Activated CD4-positive, CD25-positive, alpha-beta regulatory T cell treated with anti-CD3 and anti-CD28 coated beads, Interleukin-2, amount 50 U/mL, for 72 hours (primary cell): ENCODE data around the gene TSPAN18.
A peak's percentile ranks its signal among the peaks of the same experiment; 100 is the strongest.

ENCODE experiments used
- DNase-seq: peaks from one replicate; pipeline ENCODE4 v3.0.0; 2021

Gene TSPAN18

DNA sequence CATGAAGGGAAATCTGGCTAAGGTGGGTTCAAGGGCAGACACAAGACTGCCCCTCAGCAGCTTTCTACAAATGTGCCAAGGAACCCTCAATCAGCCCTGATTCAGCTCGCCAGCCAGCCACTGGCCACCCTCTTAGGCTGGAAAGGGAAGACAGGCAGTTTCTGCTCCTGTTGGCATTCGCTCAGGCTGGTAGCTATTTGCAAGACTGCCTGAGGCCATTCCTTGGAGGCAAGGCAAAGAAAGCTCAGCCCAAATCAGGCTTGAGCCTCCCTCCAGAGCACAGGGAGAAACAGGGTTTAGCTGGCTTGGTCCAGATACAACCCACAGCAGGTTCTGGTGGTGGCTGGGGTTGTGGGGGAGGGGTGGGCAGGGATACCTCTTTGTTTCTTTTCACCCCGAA lies 204.7 kb downstream of the TSPAN18 start:
- DNase-seq = no peak

DNA sequence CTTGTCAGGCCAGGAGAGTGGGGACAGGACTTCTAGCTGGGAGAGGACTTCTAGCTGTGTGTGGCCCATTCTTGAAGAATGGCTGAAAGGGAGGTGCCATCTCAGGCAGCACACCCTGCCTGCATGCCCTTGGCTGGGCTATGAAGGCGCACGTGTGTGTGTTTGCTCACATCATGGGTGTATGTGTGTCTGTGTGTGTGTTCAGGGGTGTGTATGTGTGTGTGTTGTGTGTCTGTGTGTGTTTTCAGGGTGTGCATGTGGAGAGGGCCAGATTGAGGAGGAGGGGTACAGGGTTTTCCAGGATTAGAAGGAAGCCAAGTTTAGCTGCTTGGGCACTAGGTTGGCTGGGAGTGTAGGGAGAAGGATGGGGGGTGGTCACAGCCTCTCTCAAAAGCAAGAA lies 207.3 kb downstream of the TSPAN18 start:
- DNase-seq = no peak

DNA sequence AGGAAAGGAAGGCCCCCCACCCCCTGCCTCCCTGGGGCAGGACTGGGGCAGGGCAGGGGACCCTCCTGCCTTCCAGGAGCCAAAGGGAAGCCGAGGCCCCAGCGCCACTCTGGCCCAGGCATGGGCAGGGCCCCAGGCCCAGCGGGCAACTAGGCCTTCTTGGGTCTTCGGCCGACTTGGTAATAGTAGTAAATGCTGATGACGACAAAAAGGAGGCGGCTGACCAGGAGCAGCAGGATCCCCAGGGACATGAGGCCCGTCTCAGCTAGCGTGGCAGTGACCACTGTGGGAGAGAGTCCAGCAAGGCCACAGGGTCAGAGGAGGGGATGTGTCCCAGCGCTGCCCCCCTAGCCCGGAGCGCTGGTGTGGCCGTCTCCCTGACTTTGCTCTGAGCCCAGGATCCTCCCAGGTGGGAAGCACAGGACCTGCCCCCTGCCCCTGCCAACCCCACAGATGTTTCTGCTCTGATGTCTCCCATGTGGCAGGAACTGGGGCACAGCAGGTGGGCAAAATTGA lies 208.0 kb downstream of the TSPAN18 start:
- DNase-seq = no peak

DNA sequence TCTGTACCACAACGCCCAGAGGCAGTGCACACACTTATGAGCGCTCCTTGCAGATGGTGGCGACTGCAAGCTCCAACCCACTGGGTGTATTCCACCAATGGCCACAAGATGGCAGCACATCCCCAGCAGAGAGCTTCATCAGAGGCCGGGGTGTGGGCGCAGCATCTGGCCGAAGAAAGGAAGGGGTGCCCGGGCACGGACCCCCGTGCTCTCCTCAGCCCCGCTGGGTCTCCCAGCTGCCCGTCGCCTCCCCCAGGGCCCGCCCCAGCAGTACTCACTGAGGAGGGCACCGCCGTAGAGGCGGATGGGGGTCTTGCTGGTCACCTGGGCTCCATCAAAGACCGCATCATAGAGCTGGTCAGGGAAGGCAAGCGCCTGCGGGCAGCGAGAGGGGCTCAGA lies 209.8 kb downstream of the TSPAN18 start:
- peak; percentile 89 for DNase-seq

DNA sequence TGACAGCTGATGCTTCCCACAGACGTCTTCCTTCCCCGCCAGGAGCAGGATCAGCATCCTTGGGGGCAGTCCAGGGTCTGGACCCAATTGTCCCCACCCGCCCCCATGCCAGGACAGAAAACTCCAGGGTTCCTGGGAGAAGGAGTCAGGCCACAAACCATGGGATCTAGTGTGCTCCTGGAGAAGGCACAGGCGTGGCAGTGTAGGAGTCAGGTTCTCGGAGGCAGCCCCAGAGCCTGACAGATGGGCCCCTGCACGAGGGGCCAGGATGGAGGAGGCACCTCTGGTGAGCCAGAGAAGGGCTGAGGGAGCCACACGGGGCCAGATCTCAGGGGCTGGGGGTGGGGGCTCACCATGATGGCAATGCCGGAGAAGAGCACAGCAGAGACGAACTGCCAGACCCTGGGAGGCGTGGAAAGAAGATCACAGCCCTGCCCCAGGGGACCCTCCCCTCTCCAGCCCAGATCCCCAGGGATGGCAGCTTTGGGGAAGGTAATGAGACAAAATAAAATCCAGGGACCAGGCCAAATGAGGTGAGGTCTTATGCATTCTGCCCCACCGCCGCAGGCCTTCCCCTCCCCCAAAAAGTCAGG lies 210.3 kb downstream of the TSPAN18 start:
- no peak for DNase-seq

DNA sequence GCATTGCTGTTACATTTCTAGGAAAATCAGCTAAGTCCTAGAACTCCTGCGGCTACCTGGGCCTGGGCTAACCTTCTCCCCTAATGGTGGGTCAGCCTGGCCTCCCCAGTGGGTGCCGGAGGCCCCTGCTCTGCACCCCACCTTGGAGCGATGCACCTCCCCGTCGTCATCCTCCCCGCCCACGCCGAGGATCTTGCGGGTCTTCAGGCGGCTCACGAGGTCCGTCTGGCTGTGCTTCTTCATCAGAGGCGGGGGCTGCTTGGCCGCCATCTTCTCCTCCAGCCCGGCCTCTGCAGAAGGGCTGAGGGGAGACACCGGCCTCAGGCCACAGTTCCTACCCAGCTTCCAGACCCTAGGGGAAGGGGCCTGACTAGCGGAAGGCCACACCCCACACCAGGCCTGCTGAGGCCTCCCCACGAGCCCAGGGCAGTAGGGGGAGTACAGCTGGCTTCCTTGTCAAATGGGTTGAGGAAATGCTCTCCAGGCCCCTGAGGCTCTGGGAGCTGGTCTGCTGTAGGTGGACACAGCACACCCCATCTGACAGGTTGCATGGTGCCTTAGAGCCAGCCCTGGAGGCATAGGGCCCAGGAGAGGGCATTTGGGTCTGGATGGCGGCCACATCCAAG lies 211.4 kb downstream of the TSPAN18 start:
- DNase-seq = no peak

DNA sequence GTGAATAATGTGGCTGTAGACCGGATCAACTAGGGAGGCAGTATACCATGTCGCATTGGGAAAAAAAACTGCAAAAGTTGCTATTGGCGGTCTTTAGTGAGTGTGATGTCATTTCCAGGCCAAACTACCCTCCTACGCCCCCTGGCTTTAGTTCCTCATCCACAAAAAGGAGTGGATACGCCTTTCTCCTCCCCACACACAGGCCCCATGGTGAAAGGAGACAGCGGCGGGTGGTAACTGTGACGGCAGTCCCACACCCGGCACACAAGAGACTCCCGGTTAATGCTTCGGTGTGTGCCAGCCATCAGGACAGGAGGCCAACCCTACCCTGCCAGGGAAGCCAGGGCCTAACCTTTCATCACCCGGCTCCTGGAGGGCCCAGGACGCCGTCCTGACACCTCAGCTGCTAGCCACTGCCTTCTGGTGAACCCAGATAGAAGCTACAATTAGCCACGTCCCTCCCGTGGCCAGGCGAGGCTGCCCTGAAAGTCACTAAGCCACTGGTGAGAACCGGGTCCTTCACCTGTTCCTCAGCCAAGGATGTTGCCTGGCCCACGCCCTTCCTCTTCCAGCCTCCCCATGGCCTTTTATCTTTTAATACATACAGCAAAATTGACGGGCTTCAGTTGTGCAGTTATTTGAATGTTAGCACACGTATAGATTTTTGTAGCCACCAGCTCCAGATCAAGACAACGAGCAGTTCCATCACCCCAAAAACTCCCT lies 213.1 kb downstream of the TSPAN18 start:
- no peak for DNase-seq

DNA sequence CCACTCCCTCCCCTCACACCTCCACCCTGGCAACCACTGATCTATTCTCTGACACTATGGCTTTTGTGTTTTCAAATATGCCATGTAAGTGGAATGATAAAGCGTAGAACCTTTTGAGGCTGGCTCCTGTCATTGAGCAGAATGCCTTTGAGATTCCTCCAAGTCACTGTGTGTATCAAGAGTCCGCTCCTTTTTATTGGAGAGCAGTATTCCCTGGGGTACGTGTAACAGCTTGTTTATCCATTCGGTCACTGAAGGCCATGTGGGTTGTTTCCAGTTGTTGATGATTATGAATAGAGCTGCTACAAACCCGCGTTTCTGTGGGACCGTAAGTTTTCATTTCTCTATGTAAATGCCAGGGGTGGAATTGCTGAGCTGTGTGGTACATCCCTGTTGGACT lies 213.6 kb downstream of the TSPAN18 start:
- DNase-seq = no peak

DNA sequence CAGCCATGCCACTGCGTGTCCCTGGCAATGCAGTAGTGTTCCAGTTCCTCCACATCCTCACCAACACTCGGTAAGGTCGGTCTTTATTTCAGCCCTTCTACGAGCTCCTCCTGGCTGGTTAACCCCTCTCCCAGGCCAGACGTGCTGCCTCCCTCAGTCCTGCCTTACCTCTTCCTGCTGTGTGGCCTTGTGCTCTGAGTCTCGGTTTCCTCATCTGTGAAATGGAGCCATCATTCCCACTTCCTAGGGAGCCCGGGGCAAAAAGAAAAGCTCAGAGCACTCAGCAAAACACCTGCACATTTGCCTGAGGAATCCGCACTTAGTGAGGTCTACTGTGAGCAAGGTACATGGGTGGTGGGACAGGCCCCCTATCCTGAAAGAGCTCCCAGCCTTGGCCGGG lies 214.1 kb downstream of the TSPAN18 start:
- DNase-seq = no peak

DNA sequence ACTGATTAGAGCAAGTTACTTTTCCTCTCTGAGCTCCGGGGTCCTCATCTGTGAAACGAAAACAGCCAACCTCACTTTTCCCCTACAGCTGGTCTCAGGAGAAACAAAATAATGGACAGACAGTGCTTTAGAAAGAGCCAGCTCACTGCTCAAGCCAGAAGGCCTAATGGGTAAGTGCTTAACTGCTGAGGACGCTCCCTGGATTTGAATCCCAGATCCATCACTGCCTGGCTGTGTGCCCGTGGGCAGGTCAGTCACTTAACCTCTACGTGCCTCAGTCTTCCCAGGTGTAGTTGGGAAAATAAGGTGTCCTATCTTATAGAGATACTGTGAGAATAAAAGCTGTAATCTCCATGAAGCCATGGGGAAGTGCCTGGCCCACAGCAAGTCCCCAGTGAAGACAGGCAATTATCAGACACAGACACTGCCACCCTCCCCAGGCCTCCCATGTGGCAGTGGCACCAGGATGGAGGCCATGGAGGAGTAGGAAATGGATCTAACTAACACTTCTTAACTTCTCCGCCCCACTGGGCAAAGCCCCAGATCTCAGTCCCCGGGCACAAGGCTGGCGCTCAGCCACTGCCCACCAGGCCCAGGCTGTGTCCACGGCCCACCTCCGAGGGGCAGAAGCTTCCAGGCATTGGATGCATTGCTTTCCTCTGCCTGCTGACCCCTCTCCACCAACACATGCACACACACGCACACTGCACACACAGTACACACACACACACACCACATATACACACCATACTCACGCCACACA lies 214.7 kb downstream of the TSPAN18 start:
- DNase-seq = no peak

DNA sequence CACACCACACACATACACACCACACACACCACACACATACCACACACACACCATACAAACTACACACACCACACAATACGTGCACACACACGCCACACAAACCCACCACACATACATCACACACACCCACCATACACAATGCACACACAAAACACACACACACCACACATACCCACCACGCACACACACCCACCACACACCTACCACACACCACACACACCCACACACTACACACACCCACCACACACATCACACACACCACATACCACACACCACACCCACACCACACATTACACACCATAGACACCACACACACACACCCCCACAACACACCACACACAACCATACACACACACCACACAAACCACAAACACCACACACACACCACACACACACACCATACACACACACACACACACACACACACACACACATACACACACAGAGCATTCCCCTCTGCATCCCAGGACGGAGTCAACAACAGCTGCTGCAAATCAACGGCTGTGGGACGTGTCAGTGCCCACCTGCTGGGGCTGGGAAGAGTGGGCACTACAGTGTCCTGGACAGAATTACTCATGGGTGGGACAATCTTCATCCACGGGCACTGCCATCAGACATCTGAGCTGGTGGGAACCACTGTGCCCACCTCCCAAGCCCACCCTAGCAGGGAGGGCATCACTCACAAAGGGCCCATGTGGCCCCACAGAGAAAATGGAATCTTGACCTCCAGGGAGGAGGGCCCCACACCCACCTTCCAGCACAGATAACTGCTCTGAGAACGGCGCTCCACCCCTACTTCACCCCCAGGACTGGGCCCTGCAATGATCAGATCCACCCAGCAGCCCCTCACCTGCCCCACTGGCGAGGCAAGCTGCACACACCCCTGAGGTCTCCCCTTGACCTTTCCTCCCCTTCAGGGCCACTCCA lies 215.5 kb downstream of the TSPAN18 start:
- DNase-seq = no peak

DNA sequence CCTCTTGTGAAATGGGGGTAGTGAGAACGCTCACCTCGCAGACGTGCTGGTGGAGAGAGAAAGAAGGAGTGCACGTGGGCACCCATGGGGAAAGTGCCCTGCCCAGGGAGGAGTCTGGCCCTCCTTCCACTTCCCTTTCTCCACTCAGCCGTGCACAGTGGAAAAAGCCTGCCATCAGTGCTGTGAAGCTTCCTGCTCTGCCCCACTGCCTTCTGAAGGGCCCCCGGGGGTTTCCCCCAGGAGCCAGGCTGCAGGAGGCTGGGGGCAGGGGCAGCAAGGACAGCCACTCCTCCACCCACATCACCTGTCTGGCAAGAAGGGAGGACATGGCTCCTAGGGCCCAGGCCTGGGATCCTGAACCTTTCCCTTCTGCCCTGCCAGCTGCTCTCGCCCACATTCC lies 216.4 kb downstream of the TSPAN18 start:
- no peak for DNase-seq

DNA sequence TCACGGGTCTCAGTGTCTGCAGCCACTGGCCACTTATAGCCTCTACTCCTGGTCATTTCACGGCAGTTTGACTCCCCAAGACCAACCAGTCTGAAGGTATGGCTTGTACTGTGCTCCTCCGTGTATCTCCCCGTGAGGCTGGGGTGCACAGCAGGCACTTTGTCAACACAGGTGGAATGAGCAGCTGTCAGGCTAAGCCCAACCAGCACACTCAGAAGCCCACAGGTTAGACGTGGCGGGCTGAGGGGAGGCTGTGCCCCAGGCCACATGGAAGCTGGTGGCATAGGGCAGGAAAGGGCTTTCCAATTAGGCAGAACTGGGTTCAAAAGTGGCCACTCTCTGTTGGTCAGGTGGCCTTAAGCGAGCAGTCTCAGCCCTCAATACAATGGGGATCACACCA lies 216.9 kb downstream of the TSPAN18 start:
- no peak for DNase-seq

DNA sequence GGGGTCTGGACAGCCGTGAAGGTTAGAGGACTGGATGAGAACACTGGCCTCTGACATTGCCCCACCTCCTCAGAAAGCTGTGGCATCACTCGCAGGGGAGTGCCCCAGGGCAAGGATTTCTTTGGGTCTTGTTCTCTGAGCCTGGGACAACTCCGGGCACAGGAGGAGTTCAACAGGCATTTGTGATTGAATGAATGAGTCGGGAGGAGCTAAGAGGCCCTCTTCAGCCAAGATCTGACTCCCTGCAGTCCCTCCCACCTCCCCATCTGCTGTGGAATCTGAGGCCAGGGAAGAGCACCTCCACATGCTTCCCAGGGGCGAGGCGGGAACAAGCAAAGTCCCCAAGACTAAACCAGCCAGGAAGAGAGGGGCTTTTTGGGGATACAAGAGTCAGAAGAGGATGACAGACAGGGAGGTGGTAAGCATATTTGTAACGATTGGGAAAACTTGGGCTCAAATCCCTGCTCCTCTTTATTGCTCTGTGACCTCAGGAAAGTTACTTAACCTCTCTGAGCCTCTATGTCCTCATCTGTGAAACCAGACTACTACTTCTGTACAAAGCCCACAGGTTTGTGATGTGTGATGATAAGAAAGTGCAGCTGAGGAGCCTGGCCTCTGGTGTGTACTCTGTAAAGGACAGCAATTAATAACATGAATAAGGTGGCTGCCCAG lies 217.6 kb downstream of the TSPAN18 start:
- DNase-seq = no peak

DNA sequence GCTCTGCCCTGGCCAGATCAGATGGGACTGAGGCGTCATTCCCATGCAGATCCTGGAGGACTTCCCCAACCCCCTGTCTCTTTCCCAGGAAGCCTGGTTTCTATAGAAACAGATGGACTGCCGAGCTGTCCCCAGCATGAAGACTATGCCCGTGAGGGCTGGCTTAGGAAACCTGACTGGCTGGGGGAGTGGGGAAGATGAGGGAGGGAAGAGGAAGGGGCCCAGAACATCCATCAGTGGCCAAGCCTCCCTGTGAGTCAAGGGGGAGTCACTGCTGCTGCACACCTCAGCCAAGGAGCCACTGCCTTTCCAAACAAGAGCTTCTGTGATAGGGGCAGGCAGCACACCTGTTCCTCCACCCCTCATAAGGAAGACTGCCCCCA lies 218.1 kb downstream of the TSPAN18 start:
- no peak for DNase-seq

DNA sequence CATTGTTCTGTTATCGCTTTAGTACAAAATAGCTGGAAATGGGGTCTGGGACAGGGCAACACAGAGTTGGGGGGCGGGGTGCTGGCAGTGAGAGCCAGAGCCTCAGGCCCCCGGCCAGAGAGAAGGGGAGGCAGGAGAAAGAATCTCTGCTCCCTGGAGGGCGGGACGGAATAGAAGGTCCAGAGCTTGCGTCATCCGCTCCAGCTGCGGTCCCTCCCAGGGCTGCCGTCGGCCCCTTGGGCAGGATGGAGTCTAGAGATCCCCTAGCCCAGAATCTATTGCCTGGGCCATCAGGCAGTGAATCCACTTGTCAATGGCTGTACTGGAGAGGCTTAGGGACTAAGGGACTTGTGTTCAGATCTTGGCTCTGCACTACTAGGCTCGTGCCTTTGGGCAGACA lies 218.9 kb downstream of the TSPAN18 start:
- no peak for DNase-seq

DNA sequence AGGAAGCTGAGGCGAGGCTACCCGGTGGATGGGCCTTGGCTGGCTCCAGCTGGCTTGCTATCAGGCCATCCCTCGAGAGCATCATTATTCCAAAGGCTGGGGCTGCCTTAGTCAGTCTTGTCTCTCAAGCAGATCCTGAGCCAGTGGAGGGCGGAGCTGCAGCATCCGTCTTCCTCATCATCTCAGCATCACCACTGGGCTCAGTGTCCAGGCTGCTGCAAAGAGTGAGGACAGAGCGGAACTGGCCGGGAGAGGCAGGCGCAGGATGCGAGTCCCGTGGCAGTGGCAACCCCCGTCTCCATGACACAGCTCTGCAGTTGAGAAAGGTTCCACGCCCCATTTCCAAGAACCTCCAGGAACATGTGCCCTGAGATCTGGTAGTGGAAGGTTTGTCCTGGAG lies 219.5 kb downstream of the TSPAN18 start:
- DNase-seq = no peak

DNA sequence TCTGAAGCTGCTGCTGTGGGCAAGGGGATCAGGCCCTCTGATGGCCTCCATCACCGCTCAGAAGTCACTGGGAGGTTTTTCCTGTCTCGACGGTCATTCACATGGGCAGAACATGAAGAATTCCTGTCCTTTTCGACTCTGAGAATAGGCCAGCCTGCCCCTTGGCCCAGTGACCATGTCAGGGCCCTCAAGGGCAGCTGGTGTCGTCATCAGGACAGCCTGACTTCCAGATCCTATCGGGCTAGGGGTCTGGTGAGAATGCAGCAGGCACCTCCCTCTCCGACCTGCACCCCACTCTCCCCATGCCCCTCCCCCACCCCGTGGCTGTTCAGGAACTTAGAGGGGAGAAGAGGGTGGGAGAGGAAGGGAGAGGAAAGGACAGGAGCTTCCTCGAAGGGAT lies 220.4 kb downstream of the TSPAN18 start:
- DNase-seq = no peak

DNA sequence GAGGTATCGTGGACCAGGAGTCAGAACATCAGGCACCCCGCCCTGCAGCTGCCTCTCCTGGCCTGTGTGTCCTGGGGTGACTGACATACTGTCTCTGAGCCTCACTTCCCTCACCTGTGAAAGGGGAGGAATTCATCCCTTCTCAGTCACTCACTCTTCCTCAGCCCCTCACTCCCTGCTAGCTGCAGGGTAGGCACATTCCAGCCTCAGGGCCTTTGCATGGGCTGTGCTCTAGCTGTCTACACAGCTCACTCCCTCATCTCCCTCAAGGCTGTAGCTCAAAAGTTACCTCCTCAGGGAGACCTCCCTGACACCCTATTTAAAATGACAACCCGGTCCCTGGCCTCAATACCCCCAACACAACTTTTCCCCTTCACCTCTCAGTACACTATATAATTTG lies 221.4 kb downstream of the TSPAN18 start:
- DNase-seq = no peak

DNA sequence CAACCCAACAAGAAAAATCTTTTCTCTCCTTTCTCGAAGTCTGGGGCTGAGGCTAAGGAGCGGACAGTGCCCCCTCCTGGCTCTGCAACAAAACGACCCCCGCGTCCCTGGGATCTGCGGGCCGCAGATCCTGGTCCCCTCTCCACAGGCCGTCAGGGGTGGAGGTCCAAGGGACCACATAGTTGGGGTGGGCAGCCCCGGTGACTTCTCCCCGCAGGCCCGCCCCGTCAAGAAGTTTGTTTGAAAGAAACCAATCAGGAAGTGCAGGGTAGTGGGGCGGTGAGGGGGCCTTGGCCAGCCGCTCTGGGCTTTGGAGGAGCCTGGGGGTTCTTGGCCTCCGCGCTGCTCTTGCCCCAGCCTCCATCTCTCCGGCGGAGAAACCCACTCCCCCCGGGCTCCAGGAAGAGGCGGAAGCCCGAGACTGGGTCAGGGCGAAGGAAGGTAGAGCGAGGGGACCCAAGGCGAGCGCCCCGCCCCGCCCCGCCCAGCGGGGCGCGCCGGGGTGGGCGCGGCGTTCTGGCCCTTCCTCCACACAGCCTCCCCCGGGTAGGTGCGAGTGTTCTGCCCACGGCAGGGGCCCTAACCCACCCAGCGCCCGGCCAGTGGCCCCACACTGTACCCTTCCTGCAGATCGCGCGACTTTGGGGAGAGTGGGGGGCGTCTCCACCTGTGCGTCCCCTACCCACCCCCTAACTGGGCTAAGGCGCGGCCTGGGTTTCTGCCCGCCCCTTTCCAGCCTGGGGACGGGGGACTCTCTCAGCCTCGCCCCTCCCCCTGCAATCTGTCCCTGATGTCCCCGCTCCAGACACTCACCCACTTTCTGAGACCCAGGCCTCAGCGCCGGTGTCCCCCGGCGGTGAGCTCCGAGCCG lies 222.6 kb downstream of the TSPAN18 start:
- DNase-seq = no peak
